Activated T-helper 1 cell treated with anti-CD3 and anti-CD28 coated beads, Interleukin-2, amount 50 U/mL, for 16 hours (primary cell): ENCODE measurements around the gene HCN2.
A peak's percentile ranks its signal among the peaks of the same experiment; 100 is the strongest.
"Not testable (repeated sequence)": the region's sequence is repeated elsewhere in the genome, so short reads cannot be mapped to it uniquely, and the experiment has no call there.

Source experiments
- DNase-seq, 2 donors: peaks; one replicate each; pipeline ENCODE4 v3.0.0-alpha.2; 2020; ENCODE audit warnings: low read depth in 1 of 2, low spot score in 1 of 2

HCN2 gene

GRCh38 chr19:602391-603301 lies 13.0 kb downstream of the HCN2 start:
- no peak for DNase-seq

GRCh38 chr19:603302-603639 lies 13.6 kb downstream of the HCN2 start:
- DNase-seq: not testable (repeated sequence)

- DNase-seq: not testable (repeated sequence)
These were observed 14.1 kb downstream of the HCN2 start for GRCh38 chr19:603779-604178.

GRCh38 chr19:604355-604754 lies 14.7 kb downstream of the HCN2 start:
- DNase-seq: no peak

GRCh38 chr19:605061-605971 lies 15.6 kb downstream of the HCN2 start:
- DNase-seq: not testable (repeated sequence)

GRCh38 chr19:607301-608154 lies 17.8 kb downstream of the HCN2 start:
- DNase-seq: no peak

GRCh38 chr19:608155-609003 lies 18.7 kb downstream of the HCN2 start:
- DNase-seq: no peak

- DNase-seq: no peak
These were observed 19.3 kb downstream of the HCN2 start for GRCh38 chr19:609004-609346.

GRCh38 chr19:610071-610800 lies 20.6 kb downstream of the HCN2 start:
- no peak for DNase-seq

- peak; percentile 30 to 39 for DNase-seq
These were observed 21.3 kb downstream of the HCN2 start for GRCh38 chr19:610801-611480.

- peak; percentile 25 to 61 for DNase-seq
These were observed 21.8 kb downstream of the HCN2 start for GRCh38 chr19:611481-611868.

- no peak for DNase-seq
These were observed 23.3 kb downstream of the HCN2 start for GRCh38 chr19:612941-613340.

- no peak for DNase-seq
These were observed 24.3 kb downstream of the HCN2 start for GRCh38 chr19:613732-614567.

- DNase-seq: no peak
These were observed 25.9 kb downstream of the HCN2 start for GRCh38 chr19:615619-616018.

- DNase-seq: no peak
These were observed 26.5 kb downstream of the HCN2 start for GRCh38 chr19:616062-616700.

- DNase-seq: no peak
These were observed 27.3 kb downstream of the HCN2 start for GRCh38 chr19:616747-617526.
